Stomach (tissue), 4 donors: ENCODE measurements around the gene CTNNA3.

Experiments used
- EP300 ChIP-seq: sonication (generic); formaldehyde crosslinking; IDR thresholded peaks from one replicate; pipeline ENCODE4 v1.6.1; 2017; ENCODE audit warnings: antibody characterized with exemption
- POLR2A ChIP-seq, 4 donors: fragments of 450-650 bp; IDR thresholded peaks; one replicate each; pipeline ENCODE4 v1.6.1; 2016; ENCODE audit warnings: antibody characterized with exemption in 4 of 4, control low read depth in 2 of 4, mild to moderate bottlenecking in 1 of 4, moderate library complexity in 1 of 4
- TF ChIP-seq, protein P1 (sequence below), 7 experiments: fragments of 450-650 bp in 4 of 7; fragments of 200-600 bp in 3 of 7; sonication (generic) in 3 of 7; IDR thresholded peaks; one replicate each; pipeline ENCODE4 v1.5.1; 2016 to 2019; ENCODE audit warnings: antibody characterized with exemption in 7 of 7, control low read depth in 2 of 7, mild to moderate bottlenecking in 1 of 7

- TF ChIP-seq, protein P1, sequence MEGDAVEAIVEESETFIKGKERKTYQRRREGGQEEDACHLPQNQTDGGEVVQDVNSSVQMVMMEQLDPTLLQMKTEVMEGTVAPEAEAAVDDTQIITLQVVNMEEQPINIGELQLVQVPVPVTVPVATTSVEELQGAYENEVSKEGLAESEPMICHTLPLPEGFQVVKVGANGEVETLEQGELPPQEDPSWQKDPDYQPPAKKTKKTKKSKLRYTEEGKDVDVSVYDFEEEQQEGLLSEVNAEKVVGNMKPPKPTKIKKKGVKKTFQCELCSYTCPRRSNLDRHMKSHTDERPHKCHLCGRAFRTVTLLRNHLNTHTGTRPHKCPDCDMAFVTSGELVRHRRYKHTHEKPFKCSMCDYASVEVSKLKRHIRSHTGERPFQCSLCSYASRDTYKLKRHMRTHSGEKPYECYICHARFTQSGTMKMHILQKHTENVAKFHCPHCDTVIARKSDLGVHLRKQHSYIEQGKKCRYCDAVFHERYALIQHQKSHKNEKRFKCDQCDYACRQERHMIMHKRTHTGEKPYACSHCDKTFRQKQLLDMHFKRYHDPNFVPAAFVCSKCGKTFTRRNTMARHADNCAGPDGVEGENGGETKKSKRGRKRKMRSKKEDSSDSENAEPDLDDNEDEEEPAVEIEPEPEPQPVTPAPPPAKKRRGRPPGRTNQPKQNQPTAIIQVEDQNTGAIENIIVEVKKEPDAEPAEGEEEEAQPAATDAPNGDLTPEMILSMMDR (IDR thresholded peaks at IDR 0.05) = no peak
- TF ChIP-seq POLR2A (IDR thresholded peaks at IDR 0.05) (no peak), EP300 (no peak)
Measured at GRCh38 chr10:66684581-66684980, 1011.4 kb downstream of the CTNNA3 start.
